AG10803 (cell line): ENCODE results near the gene CNTN1.

ENCODE experiments used
- DNase-seq: peaks from one replicate; pipeline ENCODE4 v3.0.0; 2010; ENCODE audit warnings: low read depth
- H3K4me3 ChIP-seq: 2 replicates; pipeline ENCODE4 v1.5.1; 2011; ENCODE audit warnings: mild to moderate bottlenecking, low read length, control low read depth
- CTCF ChIP-seq: conservative IDR thresholded peaks from 2 replicates; pipeline ENCODE4 v1.5.1; 2011; ENCODE audit warnings: mild to moderate bottlenecking, low read length, control low read depth, inconsistent platforms

The CNTN1 gene

GRCh38 chr12:41051954-41052353 lies 359.7 kb downstream of the CNTN1 start:
- no peak for DNase-seq

DNA sequence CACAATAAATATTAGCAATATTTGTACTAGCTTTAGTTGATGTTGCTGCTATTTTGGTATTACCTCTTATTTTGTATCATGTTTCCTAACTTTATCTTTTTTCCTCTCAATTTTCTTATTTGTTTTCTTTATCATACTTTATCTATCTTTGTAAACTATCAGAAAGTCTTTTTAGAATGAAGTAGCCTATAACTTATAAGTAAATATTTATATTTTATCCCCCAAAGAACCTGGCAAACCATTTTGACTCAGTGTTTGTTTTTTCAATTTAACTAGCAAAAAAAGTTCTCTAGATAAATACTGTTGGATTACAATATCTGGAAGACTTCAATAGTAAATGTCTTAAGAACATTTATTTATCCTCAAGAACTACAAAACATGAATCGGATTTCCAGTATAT lies 360.2 kb downstream of the CNTN1 start:
- no peak for TF ChIP-seq CTCF

More at GRCh38 chr12:41051954-41052353, 359.7 kb downstream of the CNTN1 start:
- no peak overlapping the region for H3K4me3 ChIP-seq
- no peak for TF ChIP-seq CTCF

DNA sequence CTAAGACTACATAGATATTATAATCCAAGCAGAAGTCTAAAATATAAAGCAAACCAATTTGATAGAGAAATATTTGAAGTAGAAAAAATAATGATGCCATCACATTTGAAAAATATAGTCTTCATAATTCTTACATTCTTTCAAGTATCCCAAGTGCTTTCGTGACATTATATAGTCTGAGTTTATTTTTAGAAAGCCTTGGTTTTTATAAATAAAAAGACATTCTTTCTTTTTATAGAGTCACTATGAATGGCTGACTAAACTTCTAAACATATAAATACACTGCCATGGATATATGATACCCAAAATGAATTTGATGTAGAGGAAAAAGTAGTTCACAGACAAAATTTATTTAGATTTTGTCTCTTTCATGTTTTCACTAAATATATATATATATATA lies 360.8 kb downstream of the CNTN1 start:
- no peak for DNase-seq
- no peak overlapping the region for H3K4me3 ChIP-seq
- TF ChIP-seq CTCF = no peak

More for the DNA sequence above, 360.2 kb downstream of the CNTN1 start:
- no peak overlapping the region for H3K4me3 ChIP-seq
- no peak for DNase-seq

DNA sequence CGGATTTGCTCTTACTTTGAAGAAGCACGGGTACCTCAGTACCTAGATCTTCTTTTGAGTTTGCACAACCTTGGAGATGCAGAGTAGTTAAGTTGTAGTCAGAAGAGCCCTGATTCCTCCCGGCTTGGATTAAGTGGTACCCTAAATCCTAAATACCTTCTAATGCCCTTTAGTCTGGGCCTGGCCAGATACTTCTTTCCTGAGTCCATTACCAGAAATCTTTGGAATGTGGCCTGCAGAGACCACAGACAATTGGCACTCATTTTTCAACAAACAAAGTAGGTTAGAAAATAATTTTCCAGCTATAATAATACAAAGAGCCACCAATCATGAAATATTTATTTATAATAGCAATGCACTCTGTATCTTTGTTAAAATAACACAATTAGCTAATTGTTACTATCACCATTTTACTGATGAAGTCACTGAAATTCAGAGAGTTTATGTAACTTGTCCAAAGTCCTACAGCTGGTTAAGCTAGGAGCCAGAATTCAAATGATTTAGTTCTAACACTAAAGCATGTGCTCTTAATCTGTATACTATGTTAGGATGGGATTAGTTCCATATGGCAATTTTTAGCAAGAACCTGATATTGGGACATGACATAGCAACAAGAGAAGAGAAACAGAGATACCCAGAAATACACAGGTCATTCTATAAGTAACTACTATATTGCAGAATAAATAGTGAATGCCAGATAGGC lies 363.8 kb downstream of the CNTN1 start:
- no peak overlapping the region for H3K4me3 ChIP-seq
- no peak for TF ChIP-seq CTCF
- peak; percentile 25 for DNase-seq

DNA sequence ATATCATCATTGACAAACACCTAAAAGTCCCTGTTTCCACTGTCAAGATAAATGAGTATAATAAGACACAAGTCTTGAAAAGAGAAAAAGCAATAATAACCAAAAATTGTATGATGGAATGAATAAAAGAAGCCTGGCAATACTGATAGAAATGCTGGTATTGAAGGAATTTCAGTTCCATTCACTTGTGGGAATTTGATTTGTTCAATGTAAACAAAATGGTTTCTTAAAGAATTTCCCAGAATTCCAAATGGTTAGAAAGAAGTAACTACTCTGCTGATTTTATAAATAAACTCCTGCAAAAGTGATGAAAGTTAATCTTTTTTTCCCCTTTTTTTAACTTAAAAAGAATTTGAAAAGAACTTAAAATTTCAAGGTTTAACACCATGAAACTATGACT lies 366.0 kb downstream of the CNTN1 start:
- no peak for DNase-seq
- no peak overlapping the region for H3K4me3 ChIP-seq
- TF ChIP-seq CTCF = no peak

DNA sequence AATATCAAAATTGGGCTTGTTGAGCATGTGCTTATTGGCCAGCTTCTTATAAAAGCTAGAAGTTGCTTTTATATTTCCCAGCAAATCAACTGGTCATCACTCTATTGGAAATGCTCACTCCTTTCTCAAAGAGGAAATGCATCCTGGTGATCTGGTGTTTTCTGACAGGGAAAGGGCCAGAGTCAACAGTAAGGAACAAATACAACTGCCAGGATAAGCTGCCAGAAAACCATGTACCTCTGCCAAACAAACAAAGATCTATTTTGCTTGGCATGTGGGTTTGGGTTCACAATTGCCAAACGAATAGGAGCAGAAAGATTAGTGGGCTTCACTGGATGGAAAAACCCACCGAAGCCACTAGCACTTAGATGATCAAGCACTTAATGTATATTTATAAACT lies 369.0 kb downstream of the CNTN1 start:
- no peak overlapping the region for H3K4me3 ChIP-seq
- DNase-seq = no peak
- no peak for TF ChIP-seq CTCF

DNA sequence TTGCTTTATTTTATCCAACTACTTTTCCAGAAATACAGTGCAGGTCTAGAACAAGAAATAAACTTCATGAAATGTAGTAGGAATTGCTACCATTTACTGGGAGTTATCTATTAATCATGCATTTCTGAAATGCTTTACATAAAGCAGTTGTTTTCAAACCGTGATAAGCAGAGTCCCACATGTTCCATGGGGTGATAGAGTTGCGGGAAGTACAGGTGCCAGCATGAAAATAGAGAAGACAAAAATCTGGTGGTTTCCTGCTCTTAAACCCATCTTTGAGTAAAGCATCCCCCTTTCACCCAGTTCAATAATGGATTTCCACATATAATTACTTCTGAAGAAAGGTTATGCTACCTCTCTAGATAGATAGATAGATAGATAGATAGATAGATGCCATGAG lies 372.2 kb downstream of the CNTN1 start:
- no peak overlapping the region for H3K4me3 ChIP-seq
- TF ChIP-seq CTCF = no peak
- DNase-seq = no peak
